Stomach (tissue), 9 donors: Measurements from ENCODE around the gene GSAP. TPM values are rescaled to one million over a fixed set of nuclear protein-coding genes. Genes with fewer than 3 reads are reported as not detected.
A peak's percentile ranks its signal among the peaks of the same experiment; 100 is the strongest.

Experiments
- DNase-seq, 2 donors: peaks; one replicate each; pipeline versions ENCODE4 v3.0.0 to v3.0.0-alpha.2; 2013 to 2019
- H3K27ac ChIP-seq, 5 donors: fragments of 200-600 bp in 4 of 5; sonication (generic) in 4 of 5; one replicate each; pipeline ENCODE4 v1.5.1; 2013 to 2019; ENCODE audit warnings: mild to moderate bottlenecking in 1 of 5, moderate library complexity in 1 of 5
- H3K27me3 ChIP-seq, 3 donors: fragments of 200-600 bp; sonication (generic); one replicate each; pipeline ENCODE4 v1.5.1; 2017 to 2019; ENCODE audit warnings: mixed run types in 1 of 3
- H3K36me3 ChIP-seq, 4 donors: fragments of 200-600 bp; sonication (generic); 1 replicate in 3 of 4; 2 replicates in 1 of 4; pipeline ENCODE4 v1.5.1; 2016 to 2019
- H3K4me1 ChIP-seq, 4 donors: fragments of 200-600 bp; sonication (generic); one replicate each; pipeline ENCODE4 v1.5.1; 2016 to 2019
- H3K4me3 ChIP-seq, 4 donors: fragments of 200-600 bp; sonication (generic) in 3 of 4; one replicate each; pipeline ENCODE4 v1.5.1; 2016 to 2019; ENCODE audit warnings: mild to moderate bottlenecking in 1 of 4
- H3K9me3 ChIP-seq, 4 donors: fragments of 200-600 bp; sonication (generic); one replicate each; pipeline ENCODE4 v1.5.1; 2016 to 2019
- CTCF ChIP-seq, 7 experiments: fragments of 450-650 bp in 4 of 7; fragments of 200-600 bp in 3 of 7; sonication (generic) in 3 of 7; IDR thresholded peaks; one replicate each; pipeline ENCODE4 v1.5.1; 2016 to 2019; ENCODE audit warnings: antibody characterized with exemption in 7 of 7, control low read depth in 2 of 7, mild to moderate bottlenecking in 1 of 7
- EP300 ChIP-seq: sonication (generic); formaldehyde crosslinking; IDR thresholded peaks from one replicate; pipeline ENCODE4 v1.6.1; 2017; ENCODE audit warnings: antibody characterized with exemption
- POLR2A ChIP-seq, 4 donors: fragments of 450-650 bp; IDR thresholded peaks; one replicate each; pipeline ENCODE4 v1.6.1; 2016; ENCODE audit warnings: antibody characterized with exemption in 4 of 4, control low read depth in 2 of 4, mild to moderate bottlenecking in 1 of 4, moderate library complexity in 1 of 4
- POLR2AphosphoS5 ChIP-seq, 3 donors: sonication (generic); formaldehyde crosslinking; IDR thresholded peaks; one replicate each; pipeline ENCODE4 v1.6.1; 2016; ENCODE audit warnings: antibody characterized with exemption in 3 of 3
- WGBS, 5 donors: extraction: QIAGEN DNeasy Blood & Tissue Kit in 3 of 5; methylation state at CpG; one replicate each; pipeline versions ENCODE4 v1.1.5 to v1.1.7; 2013 to 2018; 5-methylcytosine and 5-hydroxymethylcytosine counted together
- intact Hi-C: fragments of 100-400 bp; cut with DNase I; formaldehyde crosslinking; loops from one replicate; pipeline ENCODE4 v1.15.1; 2023; ENCODE audit warnings: low total_unique reads
- polyA plus RNA-seq, 3 donors: library from polyadenylated mRNA; stranded (reverse); fragments of 200-250 nt; gene quantifications; one replicate each; pipeline ENCODE4 v1.2.3, GENCODE V29; 2013
- total RNA-seq, 5 donors: library from RNA; depleted of rRNA; stranded (reverse); fragments of >200 nt; gene quantifications; one replicate each; pipeline versions ENCODE4 v1.1.0 to v1.2.3, GENCODE V29; 2014 to 2016
- donor health status: healthy with polysubstance abuse.
- donor health status: Bipolar disorder and iron deficiency.
- donor health status: healthy.

Gene GSAP
- total and polyA plus RNA-seq, 8 donors = 3.5 to 52.1 (median 15.9) TPM

DNA sequence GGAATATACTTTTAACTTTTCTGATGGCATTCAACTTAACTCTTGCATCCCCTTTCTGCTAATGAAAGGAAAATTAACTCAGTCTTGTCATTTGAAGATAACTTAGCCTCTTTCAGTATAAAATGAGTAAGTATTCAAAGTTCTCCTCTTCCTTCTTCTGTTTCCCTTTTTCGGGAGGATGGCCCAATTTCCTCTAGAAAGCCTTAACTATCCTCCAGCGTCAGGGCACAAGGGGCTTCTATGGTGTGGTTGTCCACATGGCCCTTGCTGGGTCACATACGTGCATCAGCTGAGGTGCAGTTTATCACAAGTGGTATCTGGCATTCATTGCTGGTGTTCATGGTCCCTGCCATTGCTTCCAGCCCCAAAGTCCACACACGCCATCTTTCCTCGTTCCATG is 17.8 kb upstream of the GSAP start:
- DNase-seq = no peak
- peaks cover 0 to under 1% (median 0%) of the 10 kb centered on the region in 4 donors for H3K4me1 ChIP-seq
- intact Hi-C loops = no loop called here
- TF ChIP-seq EP300 (no peak), CTCF (IDR thresholded peaks at IDR 0.05) (no peak), POLR2A (IDR thresholded peaks at IDR 0.05) (no peak), POLR2AphosphoS5 (IDR thresholded peaks at IDR 0.05) (no peak)
- no peak overlapping the region for H3K4me3 ChIP-seq
- H3K27me3 ChIP-seq = no peaks in the 10 kb centered on the region
- H3K9me3 ChIP-seq = no peaks in the 10 kb centered on the region
- no peak overlapping the region for H3K27ac ChIP-seq
- H3K36me3 ChIP-seq = no peaks in the 10 kb centered on the region
- 84 to 93% (median 86%) methylated on average over 5 of the region's 5 CpGs for WGBS, 5 donors

DNA sequence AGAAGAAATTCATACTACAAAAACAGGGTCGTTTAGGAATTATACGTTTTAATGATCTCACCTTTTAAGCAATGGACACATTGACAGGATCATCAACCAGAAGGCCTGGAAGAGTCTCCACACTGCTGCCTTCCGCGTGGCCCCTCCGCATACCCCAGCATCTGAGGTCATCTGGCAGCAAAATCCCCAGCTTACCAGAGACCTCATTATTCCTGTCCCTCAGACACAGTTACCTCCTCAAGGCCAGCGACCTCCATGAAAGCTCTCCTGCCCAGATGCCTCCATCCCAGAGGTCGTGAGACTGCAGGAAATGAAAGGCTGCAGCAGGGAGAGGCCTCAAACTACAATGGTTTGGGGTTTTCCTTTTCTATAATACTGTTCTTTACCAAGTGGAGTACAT is 14.8 kb upstream of the GSAP start:
- Histone ChIP-seq H3K27me3 (no peaks in the 10 kb centered on the region), H3K9me3 (no peaks in the 10 kb centered on the region), H3K36me3 (no peaks in the 10 kb centered on the region), H3K27ac (no peak overlapping the region), H3K4me1 (peaks cover 0 to 26% (median 13%) of the 10 kb centered on the region in 4 donors), H3K4me3 (no peak overlapping the region)
- TF ChIP-seq EP300 (no peak), POLR2A (IDR thresholded peaks at IDR 0.05) (no peak), CTCF (IDR thresholded peaks at IDR 0.05) (no peak), POLR2AphosphoS5 (IDR thresholded peaks at IDR 0.05) (no peak)
- intact Hi-C loops = no loop called here
- no peak for DNase-seq
- WGBS, 5 donors = 79 to 87% (median 85%) methylated on average over 7 of the region's 7 CpGs

DNA sequence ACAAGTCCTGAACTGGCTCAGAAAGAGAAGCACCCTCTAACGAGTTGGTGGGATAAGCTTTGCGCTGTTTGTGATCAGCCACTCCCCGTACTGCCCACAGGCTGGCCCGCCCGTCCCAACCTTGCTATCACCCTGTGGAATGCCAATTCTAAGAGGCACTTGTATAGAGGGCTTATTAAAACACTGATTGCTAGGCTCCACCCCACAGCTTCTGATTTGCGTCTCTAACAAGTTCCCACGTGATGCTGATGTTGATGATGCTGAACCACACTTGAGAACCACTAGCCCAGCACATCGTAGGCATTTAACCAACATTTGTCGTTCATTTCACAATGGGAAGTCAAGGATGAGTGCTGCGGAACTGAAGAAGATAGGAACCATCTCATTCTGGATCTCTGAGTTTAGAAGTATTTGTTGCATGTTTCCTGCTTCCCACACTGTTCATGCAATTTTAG is 12.7 kb upstream of the GSAP start:
- intact Hi-C loops = no loop called here
- H3K9me3 ChIP-seq = no peaks in the 10 kb centered on the region
- H3K36me3 ChIP-seq = no peaks in the 10 kb centered on the region
- H3K4me1 ChIP-seq = peaks cover 0 to 26% (median 13%) of the 10 kb centered on the region in 4 donors
- H3K27ac ChIP-seq = peak overlapping the region in 2 of 5 donors; percentile 36 to 57
- H3K27me3 ChIP-seq = no peaks in the 10 kb centered on the region
- TF ChIP-seq EP300 (no peak), CTCF (IDR thresholded peaks at IDR 0.05) (no peak), POLR2AphosphoS5 (IDR thresholded peaks at IDR 0.05) (no peak), POLR2A (IDR thresholded peaks at IDR 0.05) (no peak)
- 44 to 62% (median 58%) methylated on average over 10 of the region's 10 CpGs for WGBS, 5 donors
- DNase-seq = no peak
- no peak overlapping the region for H3K4me3 ChIP-seq

DNA sequence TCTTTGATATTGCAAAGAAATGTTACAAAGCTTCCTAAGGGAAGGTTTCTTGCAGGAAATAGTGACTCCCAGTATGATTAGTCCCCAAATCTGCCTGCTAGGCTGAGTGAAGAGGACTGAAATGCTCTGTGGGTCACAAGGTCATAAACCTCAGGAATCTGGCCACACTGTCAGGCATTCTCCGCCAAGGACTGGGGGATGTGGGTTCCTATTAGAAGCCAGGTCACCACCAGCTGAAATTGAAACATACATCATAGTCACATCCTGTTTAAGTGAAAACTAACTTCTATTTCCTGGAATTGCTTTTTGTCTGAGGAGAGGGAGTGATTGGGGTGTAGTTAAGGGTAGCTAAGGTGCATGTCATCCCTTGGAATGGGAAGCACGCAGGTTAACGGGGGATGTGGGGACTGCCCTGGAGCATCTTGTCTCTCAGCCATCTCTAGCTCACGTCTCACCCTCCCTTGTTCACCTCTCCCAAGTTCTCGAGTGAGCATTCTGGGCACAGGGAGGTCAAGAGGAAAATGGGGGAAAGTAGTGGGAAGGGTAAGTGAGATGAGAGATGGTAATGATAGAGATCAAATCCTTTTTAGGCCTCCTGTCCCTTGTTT is 12.0 kb upstream of the GSAP start:
- 76 to 88% (median 79%) methylated on average over 5 of the region's 5 CpGs for WGBS, 5 donors
- H3K27me3 ChIP-seq = no peaks in the 10 kb centered on the region
- peak overlapping the region in 2 of 5 donors; percentile 36 to 57 for H3K27ac ChIP-seq
- TF ChIP-seq EP300 (no peak), POLR2A (IDR thresholded peaks at IDR 0.05) (no peak), CTCF (IDR thresholded peaks at IDR 0.05) (no peak), POLR2AphosphoS5 (IDR thresholded peaks at IDR 0.05) (no peak)
- no peaks in the 10 kb centered on the region for H3K36me3 ChIP-seq
- H3K9me3 ChIP-seq = no peaks in the 10 kb centered on the region
- no peak for DNase-seq
- intact Hi-C loops = no loop called here
- peaks cover 0 to 26% (median 13%) of the 10 kb centered on the region in 4 donors for H3K4me1 ChIP-seq
- no peak overlapping the region for H3K4me3 ChIP-seq
